GM21423 (cell line): ENCODE results near the gene SIK3.
A peak's percentile ranks its signal among the peaks of the same experiment; 100 is the strongest.
"Not testable (repeated sequence)": the region's sequence is repeated elsewhere in the genome, so short reads cannot be mapped to it uniquely, and the experiment has no call there.

Experiments used
- ATAC-seq: cut with Tn5 transposase; IDR thresholded peaks from one replicate; pipeline ENCODE4 v1.9.1; 2021; ENCODE audit warnings: mild to moderate bottlenecking, moderate library complexity; ENCODE audit not compliant: unreplicated experiment

The SIK3 gene

DNA sequence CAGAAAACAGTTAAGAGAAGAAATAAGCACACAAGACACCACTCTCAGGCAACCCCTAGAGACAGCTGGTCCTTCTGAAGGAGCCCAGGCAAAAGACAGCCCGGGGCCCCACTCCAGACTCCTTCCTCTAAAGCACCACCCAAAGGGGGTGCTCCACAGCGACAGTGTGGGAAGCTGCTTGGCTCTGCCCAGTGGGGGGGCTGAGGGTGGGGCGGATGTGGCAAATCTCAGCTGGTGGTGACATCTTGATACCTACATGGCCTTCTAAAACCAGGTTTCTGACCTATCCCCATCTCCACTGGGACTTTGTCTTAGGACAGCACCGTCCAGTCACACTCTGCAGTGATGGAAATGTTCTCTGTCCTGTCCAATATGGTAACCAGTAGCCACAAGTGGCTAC, 250.6 kb downstream of the SIK3 start:
- no peak for ATAC-seq

DNA sequence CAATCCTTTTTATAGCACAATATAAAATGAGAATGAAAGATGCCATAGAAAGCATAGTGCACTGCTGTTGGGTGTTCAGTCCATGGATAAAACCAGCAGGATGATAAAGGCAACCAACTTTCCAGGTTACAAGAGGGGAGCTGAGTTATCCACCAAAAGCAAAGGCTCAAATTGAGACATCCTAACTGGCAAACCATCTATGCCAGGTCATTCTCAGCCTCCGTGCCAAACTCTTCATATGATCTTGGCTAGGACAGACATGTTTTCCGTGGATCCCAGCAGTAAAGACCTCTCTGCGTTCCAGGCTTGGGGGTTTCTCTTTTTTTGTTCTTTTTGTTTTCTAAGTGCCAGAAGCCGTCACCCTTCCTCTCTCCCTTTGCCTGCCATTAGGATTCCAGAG, 253.5 kb downstream of the SIK3 start:
- no peak for ATAC-seq

DNA sequence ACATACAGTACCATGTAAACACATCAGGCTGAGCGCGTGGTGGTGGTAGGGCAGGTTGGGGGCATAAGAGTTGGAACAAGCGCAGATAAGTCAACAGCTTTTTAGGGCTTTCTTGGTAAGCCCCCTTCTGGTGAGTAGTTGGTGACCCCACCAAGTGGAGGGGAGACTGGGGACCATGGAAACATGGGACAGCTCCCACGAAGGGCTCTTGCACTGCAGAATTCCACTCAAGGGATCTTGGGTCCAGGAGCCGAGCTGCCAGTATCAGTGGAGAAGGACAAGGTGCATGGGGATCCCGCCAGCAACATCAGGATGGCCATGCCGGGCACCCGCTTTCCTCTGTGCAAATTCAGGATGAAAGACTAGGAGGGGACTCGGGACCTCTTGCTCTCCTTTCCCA, 254.6 kb downstream of the SIK3 start:
- ATAC-seq, result no peak

DNA sequence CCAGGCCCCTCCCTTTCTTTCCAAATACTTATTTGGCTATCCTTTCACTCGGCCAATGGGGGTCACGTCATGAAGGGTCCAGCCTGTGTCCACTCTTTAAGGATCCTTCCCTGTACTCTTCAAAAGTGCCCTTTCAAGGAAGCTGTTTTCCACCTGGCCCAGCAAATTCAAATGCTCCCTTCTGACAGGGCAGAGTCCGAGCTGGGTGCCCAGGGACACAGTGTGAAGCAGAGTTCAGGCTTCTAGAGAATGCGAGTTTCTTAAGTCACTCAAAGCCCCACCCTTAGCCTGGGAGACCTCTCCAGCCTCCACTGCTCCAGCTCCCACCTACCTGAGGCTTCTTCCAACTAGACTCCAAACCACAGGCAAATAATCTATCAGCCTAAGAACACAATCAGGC, 255.3 kb downstream of the SIK3 start:
- ATAC-seq, result no peak

DNA sequence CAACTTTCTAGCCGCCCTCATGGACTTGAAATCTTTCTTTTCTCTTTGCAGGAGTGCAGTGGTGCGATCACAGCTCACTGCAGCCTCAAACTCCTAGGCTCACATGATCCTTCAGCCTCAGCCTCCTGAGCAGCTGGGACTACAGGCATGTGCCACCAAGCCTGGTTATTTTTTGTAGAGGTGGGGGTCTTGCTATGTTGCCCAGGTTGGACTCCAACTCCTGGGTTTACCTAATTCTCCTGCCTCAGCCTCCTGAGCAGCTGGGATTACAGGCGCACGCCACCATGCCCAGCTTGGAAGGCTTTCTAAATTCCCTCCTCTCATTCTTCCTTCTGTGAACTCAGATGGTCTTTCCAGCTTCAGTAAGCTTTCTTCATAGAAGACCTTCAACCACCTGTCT, 256.1 kb downstream of the SIK3 start:
- ATAC-seq, result no peak

DNA sequence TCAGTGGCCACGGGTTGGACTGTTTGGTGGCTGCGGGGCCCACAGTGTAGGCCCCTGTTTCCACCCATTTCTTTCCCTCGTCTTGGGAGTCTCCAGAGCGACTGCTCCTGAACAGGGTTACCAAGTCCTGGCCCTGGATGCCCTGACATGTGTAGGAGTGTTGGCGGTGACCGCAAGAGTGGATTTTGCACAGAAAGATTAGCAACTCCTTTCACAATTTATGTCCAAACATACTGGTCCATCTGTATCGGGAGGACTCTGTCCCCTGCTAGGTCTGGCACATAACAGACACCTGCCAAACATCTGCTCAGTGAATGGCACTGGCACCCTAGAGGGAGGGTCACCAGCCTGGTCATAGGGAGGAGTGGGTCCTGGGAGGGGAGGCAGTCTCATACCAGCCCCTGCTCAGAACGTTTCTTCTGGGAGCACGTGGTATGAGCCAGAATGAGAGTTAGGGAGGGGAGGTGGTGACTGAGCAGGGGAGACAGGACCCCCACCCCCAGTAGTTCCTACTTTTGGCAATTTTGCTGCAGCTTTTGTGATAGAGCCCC, 257.4 kb downstream of the SIK3 start:
- ATAC-seq, result no peak

DNA sequence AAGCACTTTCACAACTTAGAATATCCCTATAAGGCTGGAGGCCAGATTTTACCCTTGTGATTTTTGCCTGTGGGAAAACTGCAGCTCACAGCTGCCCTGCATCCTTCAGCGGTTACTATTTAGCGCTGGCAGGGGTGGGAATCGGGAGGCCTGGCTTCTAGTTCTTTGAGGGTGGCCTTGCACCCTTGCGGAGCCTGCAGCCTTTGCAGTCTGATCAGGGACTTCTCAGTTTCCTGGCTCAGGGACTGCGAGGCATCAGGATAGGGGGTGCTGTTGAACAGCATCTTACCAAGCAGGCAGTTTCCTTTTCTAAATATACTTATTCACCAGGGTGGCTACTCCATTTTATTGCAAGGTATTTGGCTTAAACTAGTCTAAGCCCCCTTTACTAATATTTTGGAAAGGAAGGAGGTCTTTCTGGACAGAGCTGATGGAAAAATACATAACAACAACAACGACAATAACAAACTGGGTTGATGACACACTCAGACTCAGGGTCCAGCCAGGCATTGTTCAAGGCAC, 257.9 kb downstream of the SIK3 start:
- ATAC-seq, result no peak

DNA sequence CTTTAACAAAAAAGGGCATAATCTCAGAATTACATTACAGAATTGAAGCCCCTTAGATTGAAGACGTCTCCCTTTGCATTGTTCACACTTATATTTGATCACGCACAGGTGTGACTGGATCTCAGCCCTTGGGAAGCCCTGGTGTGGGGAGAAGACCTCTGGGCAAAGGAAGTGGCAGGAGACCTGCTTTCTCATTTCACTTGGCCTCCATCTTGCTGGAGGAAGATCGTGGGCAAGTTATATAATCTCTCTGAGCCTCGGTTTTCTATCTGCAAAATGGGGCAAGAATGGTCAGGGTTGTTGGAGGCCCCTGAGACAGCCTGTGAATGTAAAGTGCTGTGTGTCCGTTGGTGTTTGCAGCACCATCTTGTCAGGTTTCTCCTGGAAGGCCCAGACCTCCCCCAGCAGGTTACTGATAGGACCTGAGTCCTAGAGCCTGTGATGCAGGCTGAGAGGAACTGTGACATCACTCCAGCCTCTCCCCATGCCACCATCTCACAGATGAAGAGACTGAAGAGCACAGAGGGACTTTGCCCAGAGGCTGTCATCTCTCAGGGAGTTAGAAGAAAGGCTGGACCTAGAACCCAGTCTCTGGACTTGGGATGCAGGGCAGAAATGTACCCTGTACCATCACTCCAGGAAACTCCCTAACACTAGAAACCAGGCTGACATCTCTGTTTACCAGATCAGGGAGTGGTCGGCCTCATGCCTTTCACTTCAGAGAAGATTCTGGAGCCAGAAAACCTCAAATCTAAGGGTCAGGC, 259.7 kb downstream of the SIK3 start:
- no peak for ATAC-seq

DNA sequence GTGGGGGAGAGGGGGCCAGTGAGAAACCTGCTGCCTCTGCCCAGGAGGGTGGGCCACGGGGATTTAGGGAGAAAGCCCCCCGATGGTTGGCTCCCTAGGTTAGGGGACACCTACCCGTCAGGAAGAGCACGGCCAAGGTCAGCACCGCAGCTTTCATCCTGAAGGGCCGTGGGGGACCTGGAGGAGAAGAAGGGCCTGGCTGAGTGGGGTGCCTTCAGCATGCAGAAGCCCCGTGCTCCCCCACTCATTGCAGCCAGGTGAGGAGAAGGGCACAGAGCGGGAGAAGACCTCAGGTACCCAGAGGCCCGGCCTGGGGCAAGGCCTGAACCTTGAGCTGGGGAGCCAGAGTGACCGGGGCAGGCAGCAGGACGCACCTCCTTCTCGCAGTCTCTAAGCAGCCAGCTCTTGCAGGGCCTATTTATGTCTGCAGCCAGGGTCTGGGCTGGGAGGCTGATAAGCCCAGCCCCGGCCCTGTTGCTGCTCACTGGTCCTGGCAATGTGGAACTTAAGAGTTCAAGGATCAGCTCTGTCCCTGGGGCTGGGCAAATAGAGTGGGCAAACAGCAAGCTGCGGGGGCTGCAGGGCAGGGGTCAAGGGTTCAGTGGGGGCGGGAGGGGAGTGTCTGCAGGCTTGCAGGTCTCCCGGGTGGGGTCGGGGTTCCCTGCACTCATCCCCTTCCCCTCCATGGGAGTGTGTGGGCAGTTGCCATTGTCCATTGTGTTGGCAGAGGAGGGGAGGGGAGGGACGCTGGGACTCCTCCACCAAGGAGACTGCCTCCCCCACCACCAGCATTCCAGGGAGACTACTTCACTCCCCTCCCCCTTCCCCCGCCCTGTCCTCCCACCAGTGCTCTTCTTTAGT, 260.8 kb downstream of the SIK3 start, which contains the start of gene APOA1:
APOA1 (minus strand) TSS at position 392 of the 861 bp plus-strand sequence; CDS start at position 157, 235 bp downstream.
- no peak for ATAC-seq

DNA sequence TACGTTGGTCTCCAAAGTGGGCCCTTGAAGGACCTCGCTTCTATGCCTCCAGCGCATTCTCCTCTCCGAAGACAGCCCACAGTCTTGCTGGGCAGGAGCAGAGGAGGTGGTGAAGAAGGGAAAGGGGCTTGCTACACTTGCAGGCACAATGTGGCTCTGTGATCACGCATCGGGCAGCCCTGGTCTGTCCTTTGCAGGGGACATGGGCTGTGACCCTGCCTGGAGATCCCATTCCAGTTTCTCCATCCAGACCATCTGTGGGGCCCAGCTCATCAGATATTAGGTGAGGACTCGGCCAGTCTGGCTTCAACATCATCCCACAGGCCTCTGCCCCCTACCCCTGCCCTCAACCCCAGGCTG, 261.6 kb downstream of the SIK3 start:
- ATAC-seq, result no peak

DNA sequence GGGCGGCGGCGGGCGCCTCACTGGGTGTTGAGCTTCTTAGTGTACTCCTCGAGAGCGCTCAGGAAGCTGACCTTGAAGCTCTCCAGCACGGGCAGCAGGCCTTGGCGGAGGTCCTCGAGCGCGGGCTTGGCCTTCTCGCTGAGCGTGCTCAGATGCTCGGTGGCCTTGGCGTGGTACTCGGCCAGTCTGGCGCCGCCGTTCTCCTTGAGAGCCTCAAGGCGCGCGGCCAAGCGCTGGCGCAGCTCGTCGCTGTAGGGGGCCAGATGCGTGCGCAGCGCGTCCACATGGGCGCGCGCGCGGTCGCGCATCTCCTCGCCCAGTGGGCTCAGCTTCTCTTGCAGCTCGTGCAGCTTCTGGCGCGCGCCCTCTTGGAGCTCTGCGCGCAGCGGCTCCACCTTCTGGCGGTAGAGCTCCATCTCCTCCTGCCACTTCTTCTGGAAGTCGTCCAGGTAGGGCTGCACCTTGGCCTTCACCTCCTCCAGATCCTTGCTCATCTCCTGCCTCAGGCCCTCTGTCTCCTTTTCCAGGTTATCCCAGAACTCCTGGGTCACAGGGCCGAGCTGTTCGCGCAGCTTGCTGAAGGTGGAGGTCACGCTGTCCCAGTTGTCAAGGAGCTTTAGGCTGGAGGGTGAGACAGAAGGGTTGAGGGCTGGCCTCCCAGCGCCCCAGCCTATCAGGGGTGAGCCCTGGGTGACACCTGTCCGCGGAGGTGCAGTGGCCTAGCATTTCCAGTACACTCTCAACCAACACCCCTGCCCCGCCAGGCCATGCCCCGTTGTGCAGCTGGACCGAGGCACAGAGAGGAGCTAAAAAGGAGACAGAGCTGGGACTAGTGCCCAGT, 262.2 kb downstream of the SIK3 start:
- ATAC-seq, result peak; percentile 80

DNA sequence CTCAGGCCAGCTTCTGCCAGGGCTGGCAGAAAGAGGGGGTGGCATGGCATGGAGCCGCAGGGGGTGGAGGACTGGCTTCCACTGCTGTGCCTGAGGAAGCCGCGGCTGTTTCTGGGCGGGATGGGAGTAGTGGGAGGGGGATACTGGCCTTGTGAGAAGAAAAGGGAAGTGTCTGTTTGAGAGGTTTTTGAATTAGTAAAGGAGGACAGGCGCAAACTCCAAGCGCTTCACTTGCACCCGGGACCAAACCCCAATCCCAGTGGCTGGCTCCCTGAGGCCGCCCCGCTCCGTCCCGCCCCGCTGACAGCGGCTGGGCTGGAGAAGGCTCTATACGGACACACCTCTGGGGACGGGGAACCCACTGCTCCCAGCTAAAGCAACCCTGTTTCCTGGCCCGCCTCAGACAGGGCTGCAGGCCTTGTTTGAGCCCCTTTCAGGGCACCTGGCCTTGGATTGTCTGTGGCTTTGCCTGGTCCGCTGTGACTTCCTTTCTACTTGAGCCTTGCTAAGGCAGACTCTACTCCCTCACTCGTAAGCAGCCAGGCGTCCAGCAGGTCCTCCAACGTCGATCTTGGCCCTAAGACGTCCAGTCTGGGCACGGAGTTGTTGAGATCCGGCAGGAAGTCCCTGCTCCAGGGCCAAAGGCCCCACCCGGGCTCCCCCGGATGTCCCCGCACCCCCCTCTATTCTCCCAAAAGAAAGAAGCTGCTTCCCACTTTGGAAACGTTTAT, 263.0 kb downstream of the SIK3 start:
- ATAC-seq, result peak; percentile 27

DNA sequence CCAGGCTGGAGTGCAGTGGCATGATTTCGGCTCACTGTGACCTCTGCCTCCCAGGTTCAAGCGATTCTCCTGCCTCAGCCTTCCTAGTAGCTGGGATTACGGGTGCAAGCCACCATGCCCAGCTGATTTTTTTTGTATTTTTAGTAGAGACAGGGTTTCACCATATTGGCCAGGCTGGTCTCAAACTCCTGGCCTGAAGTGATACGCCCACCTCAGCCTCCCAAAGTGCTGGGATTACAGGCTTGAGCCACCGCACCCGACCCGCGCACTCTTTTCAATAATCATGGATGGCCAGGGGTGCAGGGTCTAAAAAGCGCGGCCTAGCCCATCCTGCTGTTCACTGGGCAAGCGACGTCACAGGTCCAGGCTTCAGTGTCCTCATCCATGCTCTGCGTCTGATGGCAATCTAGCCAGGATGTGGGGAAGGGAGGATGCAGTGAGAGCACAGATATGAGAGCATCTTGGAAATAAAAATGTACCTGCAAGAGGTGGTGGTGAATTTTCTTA, 263.6 kb downstream of the SIK3 start:
- not testable (repeated sequence) for ATAC-seq

DNA sequence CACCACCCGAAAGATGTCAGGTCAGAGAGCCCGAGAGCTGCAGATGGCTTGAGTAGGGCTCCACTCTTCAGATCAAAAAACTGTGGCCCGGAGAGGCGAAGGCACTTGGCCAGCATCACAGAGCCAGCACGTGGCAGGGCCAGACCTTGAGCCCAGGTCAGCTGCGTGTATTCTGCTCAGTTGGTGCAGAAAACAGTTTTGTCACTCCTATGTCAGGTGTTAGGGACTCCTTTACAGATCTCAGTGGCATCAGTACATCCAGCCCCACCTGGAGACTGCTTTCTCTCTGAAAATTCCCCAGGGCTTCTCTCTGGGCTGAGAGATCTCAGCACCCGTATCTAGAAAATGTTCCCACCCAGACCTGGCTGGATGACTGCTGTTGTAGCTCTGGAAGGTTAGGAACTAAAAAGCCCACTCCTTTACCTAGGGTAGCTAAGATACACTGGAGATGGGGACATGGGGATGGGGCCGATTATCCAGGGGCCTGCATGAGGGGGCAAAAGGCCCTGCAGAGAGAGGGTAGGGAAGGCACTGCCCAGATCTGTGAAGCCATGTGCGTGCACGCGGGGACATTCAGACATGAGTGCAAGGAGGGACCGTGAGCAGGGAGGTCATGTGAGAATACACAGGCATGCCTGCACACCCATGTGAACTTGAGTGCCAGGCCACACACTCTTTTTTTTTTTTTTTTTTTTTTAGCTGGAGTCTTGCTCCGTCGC, 264.3 kb downstream of the SIK3 start:
- no peak for ATAC-seq

DNA sequence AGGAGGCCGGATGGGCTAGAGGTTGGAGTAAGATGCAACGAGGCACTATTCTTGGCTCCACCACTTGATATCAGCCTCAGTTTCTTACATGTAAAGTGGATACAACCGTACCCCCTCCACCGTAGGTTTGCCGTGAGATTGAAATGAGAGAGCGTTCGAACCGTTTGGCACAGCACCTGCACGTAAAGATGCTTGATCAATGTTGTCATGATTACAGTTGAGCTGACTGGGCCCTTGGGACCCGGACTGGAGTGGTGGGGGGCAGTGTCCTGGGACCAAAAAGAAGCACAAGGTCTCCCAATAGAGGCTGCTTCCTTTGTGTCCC, 264.8 kb downstream of the SIK3 start:
- no peak for ATAC-seq

DNA sequence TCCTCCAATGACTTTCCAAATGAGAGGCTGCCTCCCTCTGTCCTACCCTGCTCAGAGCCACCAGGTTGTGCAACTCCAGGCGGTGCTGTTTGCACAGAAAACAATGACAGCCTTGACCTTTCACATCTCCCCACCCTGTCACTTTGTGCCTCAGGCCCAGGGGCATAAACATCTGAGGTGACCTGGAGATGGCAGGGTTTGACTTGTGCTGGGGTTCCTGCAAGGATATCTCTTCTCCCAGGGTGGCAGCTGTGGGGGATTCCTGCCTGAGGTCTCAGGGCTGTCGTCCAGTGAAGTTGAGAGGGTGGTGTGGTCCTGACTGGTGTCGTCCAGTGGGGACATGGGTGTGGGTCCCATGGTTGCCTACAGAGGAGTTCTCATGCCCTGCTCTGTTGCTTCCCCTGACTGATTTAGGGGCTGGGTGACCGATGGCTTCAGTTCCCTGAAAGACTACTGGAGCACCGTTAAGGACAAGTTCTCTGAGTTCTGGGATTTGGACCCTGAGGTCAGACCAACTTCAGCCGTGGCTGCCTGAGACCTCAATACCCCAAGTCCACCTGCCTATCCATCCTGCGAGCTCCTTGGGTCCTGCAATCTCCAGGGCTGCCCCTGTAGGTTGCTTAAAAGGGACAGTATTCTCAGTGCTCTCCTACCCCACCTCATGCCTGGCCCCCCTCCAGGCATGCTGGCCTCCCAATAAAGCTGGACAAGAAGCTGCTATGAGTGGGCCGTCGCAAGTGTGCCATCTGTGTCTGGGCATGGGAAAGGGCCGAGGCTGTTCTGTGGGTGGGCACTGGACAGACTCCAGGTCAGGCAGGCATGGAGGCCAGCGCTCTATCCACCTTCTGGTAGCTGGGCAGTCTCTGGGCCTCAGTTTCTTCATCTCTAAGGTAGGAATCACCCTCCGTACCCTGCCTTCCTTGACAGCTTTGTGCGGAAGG, 265.6 kb downstream of the SIK3 start:
- ATAC-seq, result no peak

DNA sequence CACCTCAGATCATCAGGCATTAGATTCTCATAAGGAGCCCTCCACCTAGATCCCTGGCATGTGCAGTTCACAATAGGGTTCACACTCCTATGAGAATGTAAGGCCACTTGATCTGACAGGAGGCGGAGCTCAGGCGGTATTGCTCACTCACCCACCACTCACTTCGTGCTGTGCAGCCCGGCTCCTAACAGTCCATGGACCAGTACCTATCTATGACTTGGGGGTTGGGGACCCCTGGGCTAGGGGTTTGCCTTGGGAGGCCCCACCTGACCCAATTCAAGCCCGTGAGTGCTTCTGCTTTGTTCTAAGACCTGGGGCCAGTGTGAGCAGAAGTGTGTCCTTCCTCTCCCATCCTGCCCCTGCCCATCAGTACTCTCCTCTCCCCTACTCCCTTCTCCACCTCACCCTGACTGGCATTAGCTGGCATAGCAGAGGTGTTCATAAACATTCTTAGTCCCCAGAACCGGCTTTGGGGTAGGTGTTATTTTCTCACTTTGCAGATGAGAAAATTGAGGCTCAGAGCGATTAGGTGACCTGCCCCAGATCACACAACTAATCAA, 266.4 kb downstream of the SIK3 start:
- ATAC-seq, result no peak
